ENCODE data around the gene TTC1. TPM values are rescaled to one million over a fixed set of nuclear protein-coding genes. Genes with fewer than 3 reads are reported as not detected.
A peak's percentile ranks its signal among the peaks of the same experiment; 100 is the strongest.

The TTC1 gene
- total and polyA plus RNA-seq, 3 experiments from 2014 or later, result 66.4 to 99.8 (median 70.7) TPM

GRCh38 chr5:160021831-160022446 lies 13.0 kb downstream of the TTC1 start:
- Mint-ChIP-seq H3K9me3 (no peaks in the 10 kb centered on the region), H3K27me3 (no peaks in the 10 kb centered on the region), H3K4me1 (peaks cover 36 to 63% (median 47%) of the 10 kb centered on the region in 3 donors), H3K4me3 (peak overlapping the region in 4 of 7 donors; percentile 17 to 37 (median 30)), H3K27ac (peak overlapping the region in 7 of 8 donors; percentile 9 to 91 (median 80)), H3K36me3 (peaks cover 4 to 52% (median 9%) of the 10 kb centered on the region in 3 donors)
- Histone ChIP-seq H3K36me3 (ENCODE audit: insufficient read depth, low read length) (no peaks in the 10 kb centered on the region), H3K27ac (ENCODE audit: low read depth, low read length) (no peak overlapping the region), H3K4me1 (ENCODE audit: insufficient read depth, low read length) (peaks cover 7% of the 10 kb centered on the region), H3K27me3 (ENCODE audit: insufficient read depth, low read length, poor library complexity, severe bottlenecking) (no peaks in the 10 kb centered on the region), H3K9me3 (ENCODE audit: low read length) (no peaks in the 10 kb centered on the region), H3K4me3 (ENCODE audit: low read length) (no peak overlapping the region)
- DNase-seq, result peak; percentile 36 to 58 (median 51)
- CTCF ChIA-PET, result interaction anchor here (0.6 to 4.7 kb wide), 23 partner anchors 9 to 732 kb away, joined by 3 to 71 read pairs (median 4); partner anchors contain the start of genes PWWP2A and TTC1
- POLR2A ChIA-PET, result interaction anchor here (0.5 to 1.5 kb wide), 3 partner anchors 13 to 420 kb away, joined by 3 to 7 read pairs (median 6); partner anchors contain the start of gene TTC1

- Histone ChIP-seq H3K27me3 (ENCODE audit: insufficient read depth, low read length, poor library complexity, severe bottlenecking) (no peaks in the 10 kb centered on the region), H3K4me1 (ENCODE audit: insufficient read depth, low read length) (peaks cover 7% of the 10 kb centered on the region), H3K9me3 (ENCODE audit: low read length) (no peaks in the 10 kb centered on the region), H3K4me3 (ENCODE audit: low read length) (no peak overlapping the region), H3K27ac (ENCODE audit: low read depth, low read length) (no peak overlapping the region), H3K36me3 (ENCODE audit: insufficient read depth, low read length) (no peaks in the 10 kb centered on the region)
- POLR2A ChIA-PET, result no interaction called here
- H3K27me3 Mint-ChIP-seq, result no peaks in the 10 kb centered on the region
- no peaks in the 10 kb centered on the region for H3K9me3 Mint-ChIP-seq
- CTCF ChIA-PET, result interaction anchor here (0.9 to 4.0 kb wide), 3 partner anchors 12 to 321 kb away, joined by 3 to 22 read pairs (median 5); no protein-coding TSS in a partner anchor
- H3K27ac Mint-ChIP-seq, result peak overlapping the region in 2 of 8 donors; percentile 36 to 44
- H3K4me3 Mint-ChIP-seq, result no peak overlapping the region
- peaks cover 10 to 53% (median 10%) of the 10 kb centered on the region in 3 donors for H3K36me3 Mint-ChIP-seq
- no peak for DNase-seq
- H3K4me1 Mint-ChIP-seq, result peaks cover 39 to 67% (median 54%) of the 10 kb centered on the region in 3 donors
Observed at GRCh38 chr5:160023007-160023907, 14.3 kb downstream of the TTC1 start.

- Mint-ChIP-seq H3K9me3 (no peaks in the 10 kb centered on the region), H3K4me3 (peak overlapping the region in 1 of 7 donors; percentile 23), H3K36me3 (peaks cover 10 to 53% (median 11%) of the 10 kb centered on the region in 3 donors), H3K27ac (peak overlapping the region in 3 of 8 donors; percentile 44 to 60 (median 48)), H3K4me1 (peaks cover 35 to 60% (median 49%) of the 10 kb centered on the region in 3 donors), H3K27me3 (no peaks in the 10 kb centered on the region)
- ChIA-PET CTCF (interaction anchor here (0.9 to 4.0 kb wide), 3 partner anchors 22 to 367 kb away, joined by 3 to 22 read pairs (median 3); no protein-coding TSS in a partner anchor), POLR2A (no interaction called here)
- Histone ChIP-seq H3K4me3 (ENCODE audit: low read length) (no peak overlapping the region), H3K27ac (ENCODE audit: low read depth, low read length) (no peak overlapping the region), H3K36me3 (ENCODE audit: insufficient read depth, low read length) (no peaks in the 10 kb centered on the region), H3K27me3 (ENCODE audit: insufficient read depth, low read length, poor library complexity, severe bottlenecking) (no peaks in the 10 kb centered on the region), H3K4me1 (ENCODE audit: insufficient read depth, low read length) (peaks cover 7% of the 10 kb centered on the region), H3K9me3 (ENCODE audit: low read length) (no peaks in the 10 kb centered on the region)
- DNase-seq, result no peak
Observed at GRCh38 chr5:160023908-160024630, 15.1 kb downstream of the TTC1 start.

GRCh38 chr5:160029004-160029403 lies 20.1 kb downstream of the TTC1 start:
- Histone ChIP-seq H3K4me3 (ENCODE audit: low read length) (no peak overlapping the region), H3K4me1 (ENCODE audit: insufficient read depth, low read length) (no peaks in the 10 kb centered on the region), H3K27me3 (ENCODE audit: insufficient read depth, low read length, poor library complexity, severe bottlenecking) (no peaks in the 10 kb centered on the region), H3K9me3 (ENCODE audit: low read length) (no peaks in the 10 kb centered on the region), H3K27ac (ENCODE audit: low read depth, low read length) (no peak overlapping the region), H3K36me3 (ENCODE audit: insufficient read depth, low read length) (no peaks in the 10 kb centered on the region)
- Mint-ChIP-seq H3K27ac (peak overlapping the region in 1 of 8 donors; percentile 23), H3K36me3 (peaks cover 6 to 76% (median 10%) of the 10 kb centered on the region in 3 donors), H3K9me3 (no peaks in the 10 kb centered on the region), H3K4me1 (peaks cover 25 to 55% (median 35%) of the 10 kb centered on the region in 3 donors), H3K27me3 (no peaks in the 10 kb centered on the region), H3K4me3 (no peak overlapping the region)
- CTCF ChIA-PET, result interaction anchor here (0.6 kb wide), 1 partner anchor 20 kb away, joined by 3 read pairs; no protein-coding TSS in a partner anchor
- POLR2A ChIA-PET, result no interaction called here
- no peak for DNase-seq

GRCh38 chr5:160029540-160030139 lies 20.7 kb downstream of the TTC1 start:
- Mint-ChIP-seq H3K4me3 (no peak overlapping the region), H3K36me3 (peaks cover 6 to 74% (median 10%) of the 10 kb centered on the region in 3 donors), H3K9me3 (no peaks in the 10 kb centered on the region), H3K27me3 (no peaks in the 10 kb centered on the region), H3K4me1 (peaks cover 25 to 57% (median 36%) of the 10 kb centered on the region in 3 donors), H3K27ac (peak overlapping the region in 1 of 8 donors; percentile 49)
- H3K27me3 ChIP-seq (ENCODE audit: insufficient read depth, low read length, poor library complexity, severe bottlenecking), result no peaks in the 10 kb centered on the region
- no peaks in the 10 kb centered on the region for H3K4me1 ChIP-seq (ENCODE audit: insufficient read depth, low read length)
- ChIA-PET CTCF (interaction anchor here (0.6 kb wide), 1 partner anchor 20 kb away, joined by 3 read pairs; no protein-coding TSS in a partner anchor), POLR2A (no interaction called here)
- no peak overlapping the region for H3K4me3 ChIP-seq (ENCODE audit: low read length)
- no peaks in the 10 kb centered on the region for H3K9me3 ChIP-seq (ENCODE audit: low read length)
- H3K27ac ChIP-seq (ENCODE audit: low read depth, low read length), result no peak overlapping the region
- no peaks in the 10 kb centered on the region for H3K36me3 ChIP-seq (ENCODE audit: insufficient read depth, low read length)
- no peak for DNase-seq

GRCh38 chr5:160030631-160031377 lies 21.9 kb downstream of the TTC1 start:
- POLR2A ChIA-PET, result interaction anchor here (0.6 kb wide), 1 partner anchor 173 kb away, joined by 3 read pairs; no protein-coding TSS in a partner anchor
- Mint-ChIP-seq H3K36me3 (peaks cover 6 to 78% (median 12%) of the 10 kb centered on the region in 3 donors), H3K4me3 (no peak overlapping the region), H3K27ac (no peak overlapping the region), H3K9me3 (no peaks in the 10 kb centered on the region), H3K4me1 (peaks cover 23 to 61% (median 37%) of the 10 kb centered on the region in 3 donors), H3K27me3 (no peaks in the 10 kb centered on the region)
- no peak for DNase-seq
- CTCF ChIA-PET, result interaction anchor here (0.7 kb wide), 1 partner anchor 9 kb away, joined by 4 read pairs; no protein-coding TSS in a partner anchor
- H3K4me3 ChIP-seq (ENCODE audit: low read length), result no peak overlapping the region
- H3K27ac ChIP-seq (ENCODE audit: low read depth, low read length), result no peak overlapping the region
- peaks cover 7% of the 10 kb centered on the region for H3K36me3 ChIP-seq (ENCODE audit: insufficient read depth, low read length)
- no peaks in the 10 kb centered on the region for H3K9me3 ChIP-seq (ENCODE audit: low read length)
- no peaks in the 10 kb centered on the region for H3K4me1 ChIP-seq (ENCODE audit: insufficient read depth, low read length)
- H3K27me3 ChIP-seq (ENCODE audit: insufficient read depth, low read length, poor library complexity, severe bottlenecking), result no peaks in the 10 kb centered on the region
